Erythroblast (primary cell): ENCODE results near the gene RBM46.

Source experiments
- GATA1 ChIP-seq: IDR thresholded peaks from 2 replicates; pipeline ENCODE4 v1.6.1; 2011; ENCODE audit warnings: low read depth, mild to moderate bottlenecking, control low read depth, low read length, moderate library complexity
- POLR2A ChIP-seq: IDR thresholded peaks from 2 replicates; pipeline ENCODE4 v1.6.1; 2011; ENCODE audit warnings: mild to moderate bottlenecking, low read length

DNA sequence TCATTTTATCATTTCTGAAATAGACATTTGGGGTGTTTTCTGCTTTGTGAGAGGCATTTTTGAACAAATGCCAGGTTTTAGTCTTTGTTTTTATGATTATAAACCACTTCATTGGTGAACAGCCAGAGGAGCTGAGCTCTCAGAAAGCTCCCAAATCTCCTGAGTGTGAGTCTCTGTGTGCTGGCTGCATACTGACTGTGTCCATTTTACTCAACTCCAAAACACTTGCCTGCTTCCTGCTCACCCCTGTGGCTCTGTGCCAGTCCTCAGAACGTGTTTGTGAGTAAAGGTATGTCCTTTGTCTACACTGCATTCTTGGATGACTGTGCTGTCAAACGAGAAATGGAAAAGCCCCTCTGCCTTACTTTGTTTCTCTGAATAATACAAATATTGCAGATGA lies 42.6 kb upstream of the RBM46 start:
- TF ChIP-seq POLR2A (no peak), GATA1 (no peak)
